Activated CD4-positive, alpha-beta T cell treated with anti-CD3 and anti-CD28 coated beads, Interleukin-2, amount 50 U/mL, for 1 hour (primary cell): ENCODE measurements around the gene SNX12.

Experiments used
- DNase-seq: peaks from one replicate; pipeline ENCODE4 v3.0.0-alpha.2; 2020

SNX12 gene

DNA sequence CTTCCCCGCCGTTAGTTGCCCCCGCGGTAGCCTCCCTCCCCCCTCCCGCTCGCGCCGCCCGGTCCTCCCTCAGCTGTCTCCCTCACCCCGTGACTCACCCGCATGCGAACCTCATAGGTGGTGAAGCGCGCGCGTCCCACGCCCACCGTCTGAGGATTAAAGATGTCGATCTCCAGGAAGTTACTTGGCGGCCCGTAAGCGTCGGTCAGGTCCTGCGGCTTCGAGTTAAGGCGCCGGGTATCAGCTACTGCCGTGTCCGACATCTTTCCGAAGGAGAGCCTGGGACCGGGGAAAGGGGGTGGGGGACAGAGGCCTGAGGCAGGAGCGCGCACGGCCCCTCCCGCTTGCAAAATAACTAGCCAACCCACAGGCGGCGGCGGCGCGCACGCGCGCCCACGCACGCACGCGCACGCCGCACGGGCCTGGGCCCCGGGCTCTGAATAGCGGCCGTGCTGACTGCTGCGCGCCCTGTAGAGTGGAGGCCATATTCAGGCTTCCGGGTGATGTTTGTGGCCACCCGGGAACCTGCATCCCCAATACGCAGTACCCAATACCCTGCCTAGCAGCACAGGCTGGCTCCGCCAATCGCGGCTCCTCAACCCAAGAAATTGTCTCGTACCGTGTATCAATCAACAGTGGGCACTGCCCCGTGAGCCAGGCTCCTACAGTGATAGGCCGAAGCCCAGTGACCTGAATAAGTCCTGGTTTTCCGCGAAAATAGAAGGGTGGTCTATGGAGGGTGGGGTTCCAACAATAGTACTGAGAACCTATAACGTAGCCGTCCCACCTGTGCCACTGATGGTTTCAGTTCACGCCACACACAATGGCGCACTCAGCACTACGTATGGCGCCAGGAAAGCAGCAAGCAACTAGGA, at the start of gene SNX12:
SNX12 (minus strand) TSS at position 291 of the 875 bp plus-strand sequence; CDS start at position 263, 28 bp downstream.
- peak; percentile 81 for DNase-seq

DNA sequence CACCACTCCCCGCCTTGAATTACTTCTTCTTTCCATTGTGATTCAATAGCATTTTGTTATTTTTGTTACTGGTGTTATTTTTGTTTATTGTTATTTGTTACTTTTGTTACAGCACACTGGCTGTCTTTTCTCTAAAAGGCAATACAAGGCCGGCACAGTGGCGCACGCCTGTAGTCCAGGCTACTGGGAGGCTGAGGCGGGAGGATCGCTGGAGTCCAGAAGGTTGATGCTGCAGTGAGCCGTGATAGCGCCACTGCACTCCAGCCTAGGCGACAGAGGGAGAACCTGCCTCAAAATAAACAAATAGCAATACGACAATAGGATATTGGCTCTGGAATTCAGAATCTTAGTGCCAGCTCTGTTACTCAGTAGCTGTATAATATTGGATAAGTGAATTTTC, 49.2 kb upstream of the SNX12 start:
- no peak for DNase-seq

DNA sequence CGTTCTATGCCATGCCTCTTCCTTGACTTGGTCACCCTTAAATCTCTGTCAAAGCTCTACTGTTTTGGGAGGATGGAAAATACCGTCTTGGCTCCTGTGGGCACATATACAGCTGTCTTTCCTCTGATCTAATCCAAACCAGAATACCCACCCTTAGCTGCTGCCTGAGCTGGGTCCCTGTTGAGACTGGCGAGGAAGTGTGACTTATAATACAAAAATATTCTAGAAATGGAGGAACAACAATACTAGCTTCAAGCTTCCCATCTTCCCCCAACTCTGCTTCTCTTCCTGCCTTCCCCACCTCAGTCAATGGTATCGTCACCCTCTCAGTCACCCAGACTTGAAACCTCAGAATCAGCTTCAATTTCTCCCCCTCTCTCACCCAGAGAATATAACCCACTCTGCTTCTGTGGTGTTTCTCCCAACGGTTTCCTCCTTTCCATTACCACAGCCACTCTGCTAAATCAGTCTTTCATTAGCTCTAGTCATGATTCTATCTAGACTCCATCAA, 43.8 kb upstream of the SNX12 start:
- peak; percentile 33 for DNase-seq

DNA sequence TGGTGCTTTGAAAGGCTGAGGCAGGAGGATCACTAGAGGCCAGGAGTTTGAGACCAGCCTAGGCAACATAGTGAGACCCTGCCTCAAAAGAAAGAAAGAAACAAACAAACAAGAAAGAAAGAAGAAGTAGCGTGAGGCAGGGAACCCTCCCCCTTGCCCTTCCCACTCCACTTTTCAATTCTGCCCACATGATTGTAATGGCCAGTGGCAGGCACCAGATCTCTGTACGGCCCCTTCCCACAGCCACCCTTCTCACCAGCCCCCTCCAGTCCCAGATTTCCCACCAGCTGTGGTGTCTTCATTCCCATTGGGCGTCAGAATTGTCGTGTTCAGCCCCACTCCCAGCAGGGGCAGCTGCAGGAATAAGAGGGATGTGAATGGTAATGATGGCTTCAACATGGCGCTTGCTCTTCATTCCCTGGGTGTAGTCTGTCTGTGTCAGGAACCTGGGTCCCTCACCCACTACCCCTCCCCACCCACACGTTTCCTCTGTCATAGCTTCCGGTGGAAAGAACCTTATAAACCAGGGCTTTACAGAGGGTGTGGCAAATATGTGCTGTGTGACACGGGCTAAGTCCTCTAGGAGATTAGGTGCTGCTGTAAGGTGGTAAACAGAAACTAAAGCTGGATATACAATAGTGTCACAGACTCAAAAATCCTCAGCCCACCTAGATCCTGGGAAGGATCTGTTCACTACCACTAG, 43.2 kb upstream of the SNX12 start, which contains the start of gene IL2RG:
IL2RG (minus strand) TSS at position 437 of the 703 bp plus-strand sequence; CDS start at position 399, 38 bp downstream.
- DNase-seq = peak; percentile 69

DNA sequence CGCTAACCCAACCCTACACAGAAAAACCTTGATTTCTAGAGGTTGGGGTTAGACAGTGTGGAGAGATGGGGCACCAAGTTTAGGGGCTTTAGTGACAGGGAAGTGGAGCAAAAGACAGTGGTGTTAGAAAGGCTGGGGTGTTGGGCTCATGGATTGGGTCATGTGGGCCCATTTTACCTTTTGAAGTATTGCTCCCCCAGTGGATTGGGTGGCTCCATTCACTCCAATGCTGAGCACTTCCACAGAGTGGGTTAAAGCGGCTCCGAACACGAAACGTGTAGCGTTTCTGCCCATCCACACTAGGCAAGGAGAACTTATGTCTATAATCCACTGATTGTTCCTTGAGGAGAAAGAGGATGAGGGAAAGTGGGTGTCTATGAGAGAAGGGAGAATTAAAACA, 40.9 kb upstream of the SNX12 start:
- no peak for DNase-seq

DNA sequence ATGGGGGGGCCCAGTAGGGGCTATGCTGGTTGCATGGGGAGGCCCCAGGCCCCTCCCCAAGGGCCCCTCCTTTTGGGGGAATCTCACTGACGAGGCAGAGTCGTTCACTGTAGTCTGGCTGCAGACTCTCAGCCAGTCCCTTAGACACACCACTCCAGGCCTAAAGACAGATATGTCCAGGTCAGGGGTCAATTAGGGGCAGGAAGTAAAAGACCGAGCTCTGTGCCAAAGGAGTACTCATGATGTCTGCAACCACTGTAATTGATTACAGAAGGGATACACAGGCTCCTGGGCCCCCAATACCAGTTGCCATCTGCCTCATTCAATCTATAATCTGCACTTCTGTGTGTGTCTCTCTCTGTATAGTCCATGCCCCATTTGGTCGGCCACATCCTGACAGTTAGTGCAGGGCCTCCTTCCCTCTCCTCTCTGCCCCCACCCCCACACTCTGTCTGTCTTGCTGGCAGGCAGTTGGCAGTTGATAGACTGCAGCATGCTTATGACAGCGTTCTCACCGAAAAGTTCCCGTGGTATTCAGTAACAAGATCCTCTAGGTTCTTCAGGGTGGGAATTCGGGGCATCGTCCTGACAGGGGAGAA, 39.7 kb upstream of the SNX12 start:
- DNase-seq = peak; percentile 34

DNA sequence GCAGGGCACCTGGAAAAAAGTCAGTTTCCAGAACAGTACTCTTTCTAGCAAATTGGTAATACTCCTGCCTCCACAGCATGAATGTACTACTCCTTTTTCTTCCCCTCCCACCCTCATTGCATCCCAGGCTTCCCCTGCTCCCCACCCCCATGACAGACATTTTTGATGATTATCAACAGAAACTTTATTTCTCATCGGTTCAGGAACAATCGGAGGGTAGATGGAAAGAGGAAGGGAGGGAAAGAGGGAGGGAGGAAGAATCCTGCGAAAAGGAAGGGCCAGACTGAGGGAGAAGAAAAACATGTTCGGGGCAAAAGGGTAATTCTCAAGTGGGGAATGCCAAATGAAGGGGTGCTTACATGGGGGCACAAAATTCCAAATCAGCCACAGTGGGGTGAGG, 39.1 kb upstream of the SNX12 start:
- DNase-seq = no peak

DNA sequence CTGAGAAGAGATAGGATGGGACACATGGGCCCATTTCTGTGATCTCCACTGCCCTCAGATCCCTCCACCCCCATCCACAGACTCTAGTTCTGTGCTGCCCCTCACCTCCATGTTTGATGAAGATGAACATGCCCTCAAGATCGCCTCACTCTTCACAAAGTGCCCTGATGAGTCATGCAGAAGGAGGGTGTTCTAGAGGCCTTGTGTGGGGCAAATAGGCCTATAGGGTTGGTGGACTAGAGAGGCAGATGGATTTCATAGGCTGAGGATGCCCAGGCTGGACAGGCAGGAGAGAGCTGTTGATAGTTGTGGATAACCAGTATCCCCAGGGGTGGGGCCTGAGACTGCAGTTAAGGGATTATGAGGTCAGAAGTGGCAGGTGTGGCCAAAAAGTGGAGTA, 38.3 kb upstream of the SNX12 start, which contains the start of gene CXorf65:
CXorf65 (minus strand) TSS at position 314 of the 400 bp plus-strand sequence; CDS start at position 130, 184 bp downstream.
- peak; percentile 9 for DNase-seq

DNA sequence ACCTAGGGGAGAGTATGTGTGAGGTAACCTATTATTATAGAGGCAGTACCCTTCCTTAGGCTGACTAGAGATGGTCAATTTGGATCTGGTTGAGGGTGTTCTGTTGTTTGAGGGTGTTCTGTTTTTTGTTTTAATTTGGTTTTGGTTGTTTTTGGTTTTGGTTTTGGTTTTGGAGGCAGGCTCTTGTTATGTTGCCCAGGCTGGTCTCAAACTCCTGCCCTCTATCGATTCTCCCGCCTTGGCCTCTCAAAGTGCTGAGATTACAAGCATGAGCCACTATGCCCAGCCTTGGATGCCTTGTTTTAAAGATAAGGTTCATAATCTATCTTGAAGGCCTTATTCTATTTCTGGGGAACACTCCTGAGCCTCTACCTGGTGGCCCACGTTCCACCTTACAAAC, 37.5 kb upstream of the SNX12 start:
- DNase-seq = no peak

DNA sequence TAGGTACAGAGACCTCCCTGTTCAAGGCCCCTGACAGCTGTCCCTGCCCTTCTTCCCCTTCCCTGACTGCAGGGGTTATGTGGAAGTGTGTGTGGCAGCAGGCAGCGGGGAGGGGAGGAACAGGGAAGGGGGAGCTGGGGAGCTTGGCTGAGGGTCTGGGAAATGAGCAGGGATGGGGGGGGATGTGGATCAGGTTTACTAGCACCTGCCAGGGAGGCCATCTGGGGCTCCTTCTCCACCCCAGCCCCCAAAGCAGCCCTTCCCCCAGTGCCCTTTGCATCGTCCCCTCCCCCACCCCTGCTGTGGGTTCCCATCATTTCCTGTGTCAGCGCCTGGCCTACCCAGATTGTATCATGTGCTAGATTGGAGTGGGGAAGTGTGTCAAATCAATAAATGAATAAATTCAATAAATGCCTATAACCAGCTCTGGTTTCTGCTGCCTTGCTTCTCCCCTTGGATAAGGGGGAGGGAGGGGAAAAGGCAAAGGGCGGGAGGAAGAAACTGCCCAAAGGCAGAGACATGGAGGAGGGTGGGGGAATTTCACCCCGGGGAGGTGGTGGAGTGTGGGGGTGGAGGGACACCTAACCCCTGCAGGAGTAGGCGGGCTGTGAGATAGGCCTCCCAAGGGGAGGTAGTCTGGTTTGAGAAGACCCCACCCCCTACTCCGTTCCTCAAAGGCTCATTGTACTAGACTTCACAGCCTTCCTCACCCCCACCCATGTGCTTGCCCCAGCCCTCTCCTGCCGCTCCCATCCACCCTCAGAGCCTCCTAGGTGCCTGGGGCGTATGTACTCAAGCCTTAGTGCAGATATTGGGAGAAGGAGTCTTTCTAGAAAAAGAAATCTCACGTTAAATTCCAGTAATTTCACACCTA, 35.2 kb upstream of the SNX12 start:
- peak; percentile 40 for DNase-seq

DNA sequence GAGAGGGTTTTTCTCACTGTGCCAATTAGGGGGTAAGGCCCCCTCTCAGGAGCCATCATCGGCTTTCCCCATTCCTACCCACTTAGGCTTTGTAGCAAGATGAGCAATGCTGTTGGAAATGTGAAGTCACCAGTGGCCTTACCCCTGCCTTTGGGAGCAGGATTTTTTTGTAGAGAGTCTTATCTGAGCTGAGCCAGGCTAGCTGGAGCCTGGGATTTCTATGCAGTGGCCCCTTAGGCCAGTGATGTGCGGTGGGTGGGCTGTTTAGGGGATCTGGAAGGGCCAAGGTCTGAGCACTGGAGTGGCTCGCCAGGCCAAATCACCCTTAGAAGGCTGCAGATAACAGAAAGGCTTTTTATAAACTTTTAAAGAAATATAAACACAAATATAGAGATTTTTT, 34.2 kb upstream of the SNX12 start:
- DNase-seq = no peak

DNA sequence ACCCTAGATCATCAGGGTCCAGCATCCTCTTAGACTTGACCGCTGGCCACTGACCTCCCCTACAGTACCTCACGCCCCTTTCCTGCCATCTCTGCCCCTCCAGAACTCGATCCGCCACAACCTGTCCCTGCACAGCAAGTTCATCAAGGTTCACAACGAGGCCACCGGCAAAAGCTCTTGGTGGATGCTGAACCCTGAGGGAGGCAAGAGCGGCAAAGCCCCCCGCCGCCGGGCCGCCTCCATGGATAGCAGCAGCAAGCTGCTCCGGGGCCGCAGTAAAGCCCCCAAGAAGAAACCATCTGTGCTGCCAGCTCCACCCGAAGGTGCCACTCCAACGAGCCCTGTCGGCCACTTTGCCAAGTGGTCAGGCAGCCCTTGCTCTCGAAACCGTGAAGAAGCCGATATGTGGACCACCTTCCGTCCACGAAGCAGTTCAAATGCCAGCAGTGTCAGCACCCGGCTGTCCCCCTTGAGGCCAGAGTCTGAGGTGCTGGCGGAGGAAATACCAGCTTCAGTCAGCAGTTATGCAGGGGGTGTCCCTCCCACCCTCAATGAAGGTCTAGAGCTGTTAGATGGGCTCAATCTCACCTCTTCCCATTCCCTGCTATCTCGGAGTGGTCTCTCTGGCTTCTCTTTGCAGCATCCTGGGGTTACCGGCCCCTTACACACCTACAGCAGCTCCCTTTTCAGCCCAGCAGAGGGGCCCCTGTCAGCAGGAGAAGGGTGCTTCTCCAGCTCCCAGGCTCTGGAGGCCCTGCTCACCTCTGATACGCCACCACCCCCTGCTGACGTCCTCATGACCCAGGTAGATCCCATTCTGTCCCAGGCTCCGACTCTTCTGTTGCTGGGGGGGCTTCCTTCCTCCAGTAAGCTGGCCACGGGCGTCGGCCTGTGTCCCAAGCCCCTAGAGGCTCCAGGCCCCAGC, 32.7 kb upstream of the SNX12 start:
- peak; percentile 14 for DNase-seq

DNA sequence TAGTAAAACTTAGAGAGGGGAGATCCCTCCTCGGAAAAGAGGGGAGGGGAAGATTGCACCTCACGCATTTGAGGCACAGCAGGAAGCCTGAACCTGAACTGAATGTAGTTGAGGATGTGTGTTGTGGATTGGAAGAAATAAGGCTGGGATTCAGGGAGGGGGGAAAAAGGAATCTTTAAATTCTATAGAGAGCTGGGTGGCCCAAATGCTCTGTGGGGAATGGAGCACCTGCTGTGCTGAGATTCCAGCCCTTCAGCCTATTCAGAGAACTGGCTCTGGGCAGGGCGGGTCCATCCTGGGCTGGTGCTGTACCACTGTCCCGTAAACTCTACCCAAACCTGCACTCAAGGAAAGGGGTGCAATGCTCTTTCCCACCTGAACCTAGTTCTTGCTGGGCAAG, 31.6 kb upstream of the SNX12 start:
- no peak for DNase-seq

DNA sequence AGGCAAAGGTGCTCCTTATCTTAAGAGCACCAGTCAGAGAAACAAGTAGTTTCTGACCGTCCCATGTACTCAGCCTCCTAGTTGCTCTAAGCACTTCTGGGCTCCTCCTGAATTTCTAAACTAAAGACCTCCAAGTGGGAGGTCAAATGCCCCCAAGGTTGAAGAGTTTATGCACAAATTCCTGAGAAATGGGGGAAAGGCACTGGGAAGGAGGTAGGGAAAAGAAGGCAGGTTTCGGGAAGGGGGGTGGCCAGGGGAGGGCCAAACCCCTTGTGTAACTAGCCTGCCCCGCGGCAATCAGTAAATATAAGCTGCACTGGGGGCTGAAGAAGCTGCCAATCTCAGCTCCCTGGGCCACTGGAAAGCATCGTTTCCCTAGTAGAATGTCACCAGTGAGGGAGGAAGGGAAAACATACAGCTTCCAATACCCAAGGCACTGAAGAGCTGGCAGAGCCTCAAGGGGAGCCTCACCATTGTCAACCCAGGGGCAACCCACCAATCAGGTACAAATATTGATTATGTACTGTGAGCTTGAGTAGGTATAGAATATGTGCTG, 30.9 kb upstream of the SNX12 start:
- no peak for DNase-seq

DNA sequence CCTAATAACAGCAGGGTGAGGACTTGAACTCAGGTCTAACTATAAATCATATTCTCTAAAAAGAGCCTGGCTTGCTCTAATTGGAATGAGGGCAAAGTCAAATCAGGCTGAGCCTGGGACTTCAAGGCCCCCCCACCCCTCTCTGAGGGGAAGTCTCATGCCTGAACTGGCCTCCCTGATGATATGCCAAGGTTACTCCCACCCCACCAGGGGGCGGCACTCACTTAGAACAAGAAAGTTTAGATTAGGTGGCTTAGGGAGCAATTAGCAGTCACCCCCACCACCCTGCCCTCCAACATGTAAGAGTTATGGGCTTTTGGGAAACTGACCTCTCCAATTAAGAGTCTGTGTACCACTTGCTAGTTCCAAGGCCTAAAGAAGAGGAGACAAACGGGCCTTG, 30.2 kb upstream of the SNX12 start:
- DNase-seq = peak; percentile 76

DNA sequence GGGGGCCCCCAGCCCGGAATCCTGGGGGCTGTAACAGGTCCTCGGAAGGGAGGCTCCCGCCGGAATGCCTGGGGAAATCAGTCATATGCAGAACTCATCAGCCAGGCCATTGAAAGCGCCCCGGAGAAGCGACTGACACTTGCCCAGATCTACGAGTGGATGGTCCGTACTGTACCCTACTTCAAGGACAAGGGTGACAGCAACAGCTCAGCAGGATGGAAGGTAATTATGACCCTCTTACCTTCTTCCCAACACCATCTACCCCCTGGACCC, 28.6 kb upstream of the SNX12 start:
- no peak for DNase-seq

DNA sequence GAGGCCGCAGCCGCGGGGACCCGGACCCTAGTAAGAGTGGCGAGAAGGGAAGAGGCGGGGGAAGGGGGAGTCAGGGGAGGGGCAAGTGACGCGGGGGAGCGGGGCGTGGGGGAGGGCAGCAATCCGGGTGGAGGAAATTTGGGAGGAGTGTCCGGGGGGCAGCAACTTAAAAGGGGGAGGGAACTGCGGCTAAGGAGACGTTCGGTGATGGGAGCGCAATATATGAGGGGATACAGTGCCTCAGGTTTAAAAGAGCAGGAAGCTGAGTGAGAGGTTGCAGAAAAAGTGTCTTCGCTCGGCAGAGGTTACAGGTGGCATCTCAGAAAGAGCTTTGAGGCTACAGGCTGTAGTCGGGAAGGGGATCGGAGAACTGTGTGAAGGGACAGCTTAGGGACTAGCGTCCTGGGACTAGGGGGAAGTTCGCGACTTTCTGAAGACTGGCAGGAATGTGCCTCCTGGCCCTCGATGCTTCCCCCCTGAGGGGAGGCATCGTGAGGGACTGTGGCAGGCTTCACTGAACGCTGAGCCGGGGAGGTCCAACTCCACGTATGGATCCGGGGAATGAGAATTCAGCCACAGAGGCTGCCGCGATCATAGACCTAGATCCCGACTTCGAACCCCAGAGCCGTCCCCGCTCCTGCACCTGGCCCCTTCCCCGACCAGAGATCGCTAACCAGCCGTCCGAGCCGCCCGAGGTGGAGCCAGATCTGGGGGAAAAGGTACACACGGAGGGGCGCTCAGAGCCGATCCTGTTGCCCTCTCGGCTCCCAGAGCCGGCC, 28.0 kb upstream of the SNX12 start:
- no peak for DNase-seq

DNA sequence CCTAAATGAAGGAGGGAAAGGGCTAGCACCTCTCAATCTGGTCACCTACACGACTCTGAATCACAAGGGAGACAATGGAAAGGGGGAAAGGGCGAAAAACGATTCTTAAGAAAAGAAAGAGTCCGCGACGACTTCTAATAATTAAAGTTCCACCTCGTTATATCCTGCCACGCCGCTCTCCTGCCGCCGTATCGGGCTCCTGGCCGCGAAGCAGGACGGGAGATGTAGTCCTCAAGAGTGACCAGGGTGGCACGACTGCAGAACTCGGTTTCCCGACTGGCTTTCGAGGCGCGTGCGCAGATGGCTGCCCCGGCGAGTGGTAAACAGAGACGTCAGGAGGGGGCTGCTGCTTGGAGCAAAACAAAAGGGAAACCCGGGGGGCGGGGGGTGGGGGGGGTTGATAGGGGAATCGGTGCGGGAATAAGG, 27.4 kb upstream of the SNX12 start, which contains the start of gene FOXO4:
FOXO4 (plus strand) TSS at position 297 of the 426 bp plus-strand sequence. CDS start 678 bp downstream, outside the sequence.
- peak; percentile 86 for DNase-seq

DNA sequence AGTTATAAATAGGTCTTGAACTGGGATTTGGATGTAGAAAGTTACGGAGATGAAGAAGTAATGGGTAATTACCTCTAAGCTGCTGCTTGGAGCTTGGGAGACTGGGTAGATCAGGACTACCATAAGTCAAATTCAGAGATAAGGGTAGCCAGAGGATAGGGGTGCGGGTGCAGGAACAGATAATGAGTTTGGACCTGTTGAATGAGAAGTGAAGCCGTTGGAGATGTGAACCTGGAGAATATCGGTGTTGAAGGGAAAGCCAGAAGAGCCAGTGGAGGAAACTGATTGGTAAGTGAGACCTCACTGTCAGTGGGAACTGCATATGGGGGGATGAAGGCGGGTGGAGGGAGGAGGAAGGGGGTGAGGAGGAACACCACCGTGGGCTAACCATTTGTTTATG, 26.9 kb upstream of the SNX12 start:
- no peak for DNase-seq

DNA sequence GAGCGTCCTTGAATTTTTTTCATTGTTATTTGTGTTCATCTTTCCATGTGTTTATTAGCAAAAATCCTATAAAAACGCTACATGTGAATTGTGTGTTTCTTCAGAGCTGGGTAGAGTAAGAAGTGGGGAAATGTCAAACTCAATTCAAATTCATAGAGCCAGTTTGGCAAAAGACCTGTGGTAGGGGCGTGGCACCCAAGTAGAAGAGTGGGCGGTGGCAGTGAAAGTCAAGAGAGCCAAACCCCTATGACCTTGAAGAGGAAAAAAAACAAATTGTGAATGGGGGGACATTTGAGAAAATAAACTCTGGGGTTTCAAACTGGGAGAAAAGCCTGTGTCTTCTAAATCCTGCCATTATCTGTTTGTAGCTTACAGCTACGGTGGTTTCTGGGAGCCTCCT, 23.1 kb upstream of the SNX12 start:
- DNase-seq = no peak
